Trophoblast cell (in vitro differentiated cells and primary cell): ENCODE results near the gene PAIP2.

Source experiments
- DNase-seq, 2 donors: peaks; one replicate each; pipeline ENCODE4 v3.0.0-alpha.2; 2016
- H2AFZ ChIP-seq: 2 replicates; pipeline ENCODE4 v1.6.1; 2013; ENCODE audit warnings: low read length, moderate library complexity, mild to moderate bottlenecking; ENCODE audit not compliant: insufficient read depth, poor library complexity
- H2AK5ac ChIP-seq: 2 replicates; pipeline ENCODE4 v1.6.1; 2013; ENCODE audit warnings: mild to moderate bottlenecking, low read length
- H2BK120ac ChIP-seq: 2 replicates; pipeline ENCODE4 v1.6.1; 2013; ENCODE audit warnings: low read length, mild to moderate bottlenecking, moderate library complexity; ENCODE audit not compliant: insufficient read depth, poor library complexity
- H2BK12ac ChIP-seq: 2 replicates; pipeline ENCODE4 v1.6.1; 2013; ENCODE audit warnings: mild to moderate bottlenecking, low read length, moderate library complexity
- H2BK5ac ChIP-seq: 2 replicates; pipeline ENCODE4 v1.6.1; 2013; ENCODE audit warnings: low read length, low read depth, moderate library complexity, mild to moderate bottlenecking; ENCODE audit not compliant: poor library complexity
- H3K14ac ChIP-seq: 2 replicates; pipeline ENCODE4 v1.6.1; 2013; ENCODE audit warnings: mild to moderate bottlenecking, low read length
- H3K18ac ChIP-seq: 2 replicates; pipeline ENCODE4 v1.6.1; 2013; ENCODE audit warnings: mild to moderate bottlenecking, low read length
- H3K23ac ChIP-seq: 2 replicates; pipeline ENCODE4 v1.6.1; 2013; ENCODE audit warnings: low read length
- H3K27ac ChIP-seq: 2 replicates; pipeline ENCODE4 v1.5.1; 2013; ENCODE audit warnings: low read depth, mild to moderate bottlenecking, inconsistent platforms, low read length, moderate library complexity
- H3K27me3 ChIP-seq: 2 replicates; pipeline ENCODE4 v1.6.1; 2013; ENCODE audit warnings: inconsistent platforms, mild to moderate bottlenecking, low read length, moderate library complexity; ENCODE audit not compliant: insufficient read depth
- H3K36me3 ChIP-seq, 2 experiments: 1 replicate in 1 of 2; 2 replicates in 1 of 2; pipeline ENCODE4 v1.6.1; 2013; ENCODE audit warnings: low read length in 2 of 2, mild to moderate bottlenecking in 2 of 2, moderate library complexity in 1 of 2; ENCODE audit not compliant: insufficient read depth in 2 of 2, control insufficient read depth in 1 of 2
- H3K4ac ChIP-seq: 2 replicates; pipeline ENCODE4 v1.6.1; 2013; ENCODE audit warnings: low read depth, mild to moderate bottlenecking, low read length, moderate library complexity
- H3K4me1 ChIP-seq, 2 experiments: 1 replicate in 1 of 2; 2 replicates in 1 of 2; pipeline ENCODE4 v1.6.1; 2013; ENCODE audit warnings: low read length in 2 of 2, mild to moderate bottlenecking in 2 of 2, moderate library complexity in 1 of 2; ENCODE audit not compliant: insufficient read depth in 2 of 2, control insufficient read depth in 1 of 2
- H3K4me2 ChIP-seq: 2 replicates; pipeline ENCODE4 v1.6.1; 2013; ENCODE audit warnings: inconsistent platforms, mild to moderate bottlenecking, low read length, moderate library complexity
- H3K4me3 ChIP-seq: 2 replicates; pipeline ENCODE4 v1.5.1; 2013; ENCODE audit warnings: mild to moderate bottlenecking, low read depth, low read length, inconsistent platforms
- H3K79me1 ChIP-seq: one replicate; pipeline ENCODE4 v1.6.1; 2013; ENCODE audit warnings: low read length
- H3K79me2 ChIP-seq: 2 replicates; pipeline ENCODE4 v1.6.1; 2013; ENCODE audit warnings: low read length, mild to moderate bottlenecking; ENCODE audit not compliant: control insufficient read depth, insufficient read depth, poor library complexity
- H3K9ac ChIP-seq: 2 replicates; pipeline ENCODE4 v1.6.1; 2013; ENCODE audit warnings: mild to moderate bottlenecking, low read length
- H3K9me3 ChIP-seq: 2 replicates; pipeline ENCODE4 v1.6.1; 2013; ENCODE audit warnings: low read depth, mild to moderate bottlenecking, control low read depth, inconsistent platforms, low read length; ENCODE audit not compliant: insufficient read depth
- H4K12ac ChIP-seq: 2 replicates; pipeline ENCODE4 v1.6.1; 2013; ENCODE audit warnings: low read depth, mild to moderate bottlenecking, low read length, moderate library complexity
- H4K8ac ChIP-seq: 2 replicates; pipeline ENCODE4 v1.6.1; 2013; ENCODE audit warnings: low read depth, mild to moderate bottlenecking, low read length, moderate library complexity
- H4K91ac ChIP-seq: one replicate; pipeline ENCODE4 v1.6.1; 2013; ENCODE audit warnings: low read depth, mild to moderate bottlenecking, low read length, moderate library complexity
- WGBS: extraction: QIAGEN DNeasy Blood & Tissue Kit; methylation state at CpG from one replicate; pipeline ENCODE4 v1.1.7; 2013; ENCODE audit warnings: missing lambda C conversion rate; ENCODE audit not compliant: insufficient read length, insufficient coverage; ENCODE audit errors: extremely low coverage; 5-methylcytosine and 5-hydroxymethylcytosine counted together

The PAIP2 gene

GRCh38 chr5:139415221-139415861 is 73.7 kb downstream of the PAIP2 start:
- no peaks in the 10 kb centered on the region for H3K27me3 ChIP-seq
- H3K23ac ChIP-seq: no peak overlapping the region
- H2BK12ac ChIP-seq: no peak overlapping the region
- H3K4me2 ChIP-seq: no peak overlapping the region
- WGBS: no CpG with 5 or more reads among the region's 8 CpGs
- no peaks in the 10 kb centered on the region for H3K4me1 ChIP-seq
- H4K8ac ChIP-seq: no peak overlapping the region
- H3K4ac ChIP-seq: no peak overlapping the region
- H3K18ac ChIP-seq: no peak overlapping the region
- H2BK120ac ChIP-seq: no peak overlapping the region
- no peak overlapping the region for H3K27ac ChIP-seq
- DNase-seq: no peak
- H3K9ac ChIP-seq: no peak overlapping the region
- no peak overlapping the region for H2BK5ac ChIP-seq
- no peak overlapping the region for H3K4me3 ChIP-seq
- H3K36me3 ChIP-seq: peaks cover 2 to 5% of the 10 kb centered on the region in 2 experiments
- H3K79me1 ChIP-seq: no peaks in the 10 kb centered on the region
- no peak overlapping the region for H2AK5ac ChIP-seq
- H3K14ac ChIP-seq: no peak overlapping the region
- no peaks in the 10 kb centered on the region for H3K79me2 ChIP-seq
- no peaks in the 10 kb centered on the region for H3K9me3 ChIP-seq
- no peak overlapping the region for H4K12ac ChIP-seq
- H2AFZ ChIP-seq: no peak overlapping the region
- H4K91ac ChIP-seq: no peak overlapping the region

DNA sequence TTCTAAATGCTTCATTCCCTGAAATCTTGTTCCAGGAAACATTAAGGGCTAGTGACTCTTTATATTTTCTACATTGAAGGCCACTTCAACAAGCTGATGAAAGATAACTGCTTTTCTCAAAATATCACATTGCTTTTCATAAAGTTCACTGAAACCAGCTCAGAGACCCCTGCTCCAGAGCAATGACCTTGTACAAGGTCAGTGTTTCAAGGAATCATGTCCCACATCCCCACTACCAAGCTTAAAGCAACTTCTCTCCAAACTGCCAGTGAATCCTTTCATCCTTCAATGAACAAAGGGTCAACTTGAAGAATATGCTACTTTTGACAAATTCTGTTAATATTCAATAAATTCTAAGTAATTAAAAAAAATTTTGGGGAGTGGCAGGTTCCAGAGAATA is 74.2 kb downstream of the PAIP2 start:
- Histone ChIP-seq H3K79me2 (no peaks in the 10 kb centered on the region), H3K9ac (no peak overlapping the region), H2BK12ac (no peak overlapping the region), H2AK5ac (no peak overlapping the region), H3K79me1 (no peaks in the 10 kb centered on the region), H3K27ac (no peak overlapping the region), H3K27me3 (no peaks in the 10 kb centered on the region), H3K9me3 (no peaks in the 10 kb centered on the region), H3K36me3 (peaks cover 2 to 5% of the 10 kb centered on the region in 2 experiments), H2BK5ac (no peak overlapping the region), H4K91ac (no peak overlapping the region), H3K4me2 (no peak overlapping the region), H4K8ac (no peak overlapping the region), H2AFZ (no peak overlapping the region), H3K4me1 (no peaks in the 10 kb centered on the region), H3K14ac (no peak overlapping the region), H3K18ac (no peak overlapping the region), H3K4ac (no peak overlapping the region), H4K12ac (no peak overlapping the region), H2BK120ac (no peak overlapping the region), H3K23ac (no peak overlapping the region), H3K4me3 (no peak overlapping the region)
- DNase-seq: no peak

DNA sequence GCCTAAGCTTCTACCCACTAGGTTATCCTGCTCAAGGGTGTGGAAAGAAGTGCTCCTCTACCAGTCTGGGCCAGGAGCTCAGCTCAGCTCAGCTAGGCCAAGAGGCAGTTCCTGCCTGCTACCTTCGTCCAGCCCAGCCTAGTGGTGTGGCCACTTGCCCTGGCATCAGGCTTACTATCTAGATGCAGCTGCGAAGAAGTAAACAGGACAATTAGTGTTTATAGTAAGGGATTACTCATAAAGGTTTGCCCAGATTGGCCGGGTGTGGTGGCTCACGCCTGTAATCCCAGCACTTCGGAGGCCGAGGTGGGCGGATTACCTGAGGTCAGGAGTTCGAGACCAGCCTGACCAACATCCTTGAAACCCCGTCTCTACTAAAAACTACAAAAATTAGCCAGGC is 75.0 kb downstream of the PAIP2 start:
- Histone ChIP-seq H3K14ac (no peak overlapping the region), H3K4me2 (no peak overlapping the region), H2AFZ (no peak overlapping the region), H3K36me3 (peaks cover 2 to 5% of the 10 kb centered on the region in 2 experiments), H3K4ac (no peak overlapping the region), H3K23ac (no peak overlapping the region), H3K4me3 (no peak overlapping the region), H3K27ac (no peak overlapping the region), H4K91ac (no peak overlapping the region), H3K18ac (no peak overlapping the region), H3K79me2 (no peaks in the 10 kb centered on the region), H4K12ac (no peak overlapping the region), H2BK120ac (no peak overlapping the region), H3K9ac (no peak overlapping the region), H3K27me3 (no peaks in the 10 kb centered on the region), H2BK5ac (no peak overlapping the region), H4K8ac (no peak overlapping the region), H2AK5ac (no peak overlapping the region), H3K79me1 (no peaks in the 10 kb centered on the region), H2BK12ac (no peak overlapping the region), H3K4me1 (no peaks in the 10 kb centered on the region), H3K9me3 (no peaks in the 10 kb centered on the region)
- WGBS: no CpG with 5 or more reads among the region's 9 CpGs
- DNase-seq: no peak

GRCh38 chr5:139417214-139417613 is 75.6 kb downstream of the PAIP2 start:
- H3K23ac ChIP-seq: no peak overlapping the region
- H3K79me2 ChIP-seq: no peaks in the 10 kb centered on the region
- H3K36me3 ChIP-seq: peaks cover 2 to 5% of the 10 kb centered on the region in 2 experiments
- no peak overlapping the region for H3K4ac ChIP-seq
- no peak overlapping the region for H2BK120ac ChIP-seq
- H4K8ac ChIP-seq: no peak overlapping the region
- no peaks in the 10 kb centered on the region for H3K27me3 ChIP-seq
- H3K18ac ChIP-seq: no peak overlapping the region
- no peaks in the 10 kb centered on the region for H3K9me3 ChIP-seq
- no peak overlapping the region for H2BK12ac ChIP-seq
- no peak for DNase-seq
- H3K4me3 ChIP-seq: no peak overlapping the region
- H3K4me1 ChIP-seq: no peaks in the 10 kb centered on the region
- H2AK5ac ChIP-seq: no peak overlapping the region
- WGBS: no CpG with 5 or more reads among the region's 4 CpGs
- H3K4me2 ChIP-seq: no peak overlapping the region
- H3K9ac ChIP-seq: no peak overlapping the region
- H3K79me1 ChIP-seq: no peaks in the 10 kb centered on the region
- H3K27ac ChIP-seq: no peak overlapping the region
- H4K12ac ChIP-seq: no peak overlapping the region
- no peak overlapping the region for H2BK5ac ChIP-seq
- no peak overlapping the region for H3K14ac ChIP-seq
- no peak overlapping the region for H4K91ac ChIP-seq
- H2AFZ ChIP-seq: no peak overlapping the region
